ENCODE results near the gene MPRIP. TPM values are rescaled to one million over a fixed set of nuclear protein-coding genes. Genes with fewer than 3 reads are reported as not detected.
"Not testable (repeated sequence)": the region's sequence is repeated elsewhere in the genome, so short reads cannot be mapped to it uniquely, and the experiment has no call there.

The MPRIP gene
- total RNA-seq, result 100 to 1,000 TPM; 132 to 135 TPM

- ATAC-seq, result peak; percentile 16
- TF ChIP-seq CTCF (IDR thresholded peaks at IDR 0.05), result no peak
- peaks cover 45% of the 10 kb centered on the region for H3K4me1 Mint-ChIP-seq (ENCODE audit: low read depth)
Measured at GRCh38 chr17:17042384-17042736, at the start of gene MPRIP. Gene MPRIP, plus strand, starts transcription at chr17:17042457. Its CDS starts 392 bp downstream, at chr17:17042849.

GRCh38 chr17:16994631-16995030 lies 47.6 kb upstream of the MPRIP start:
- POLR2A ChIA-PET, result no interaction called here
- intact Hi-C loops (cut with micrococcal nuclease), result loop anchor here (10.0 kb wide), 1 partner anchor 310 kb away; the partner anchor contains the start of gene NT5M

More at GRCh38 chr17:17042384-17042736, at the start of gene MPRIP:
- Mint-ChIP-seq H3K36me3 (ENCODE audit: low read depth) (no peaks in the 10 kb centered on the region), H3K9me3 (no peaks in the 10 kb centered on the region), H3K27ac (peak within 1 kb of the TSS; percentile 80), H3K27me3 (no peaks in the 10 kb centered on the region), H3K4me3 (peak within 1 kb of the TSS; percentile 93)
- ChIA-PET CTCF (no interaction called here), POLR2A (interaction anchor here (1.0 kb wide), 1 partner anchor 270 kb away, joined by 3 read pairs; no protein-coding TSS in a partner anchor)
- no peak for DNase-seq
- intact Hi-C loops (cut with micrococcal nuclease), result no loop called here

GRCh38 chr17:16995930-16996329 lies 46.3 kb upstream of the MPRIP start:
- TF ChIP-seq CTCF (IDR thresholded peaks at IDR 0.05), result no peak
- no peak for ATAC-seq
- POLR2A ChIA-PET, result no interaction called here
- CTCF ChIA-PET, result no interaction called here
- no peaks in the 10 kb centered on the region for H3K9me3 Mint-ChIP-seq
- H3K4me3 Mint-ChIP-seq, result no peak overlapping the region
- no peaks in the 10 kb centered on the region for H3K4me1 Mint-ChIP-seq (ENCODE audit: low read depth)
- H3K36me3 Mint-ChIP-seq (ENCODE audit: low read depth), result no peaks in the 10 kb centered on the region
- intact Hi-C loops (cut with micrococcal nuclease), result loop anchor here (10.0 kb wide), 1 partner anchor 309 kb away; the partner anchor contains the start of gene NT5M
- DNase-seq, result no peak
- H3K27me3 Mint-ChIP-seq, result no peaks in the 10 kb centered on the region
- H3K27ac Mint-ChIP-seq, result no peak overlapping the region

More at GRCh38 chr17:16994631-16995030, 47.6 kb upstream of the MPRIP start:
- H3K9me3 Mint-ChIP-seq, result no peaks in the 10 kb centered on the region
- no peak for ATAC-seq
- CTCF ChIA-PET, result no interaction called here
- no peak for TF ChIP-seq CTCF (IDR thresholded peaks at IDR 0.05)
- DNase-seq, result no peak
- no peak overlapping the region for H3K27ac Mint-ChIP-seq
- H3K4me1 Mint-ChIP-seq (ENCODE audit: low read depth), result peaks cover 12% of the 10 kb centered on the region
- H3K36me3 Mint-ChIP-seq (ENCODE audit: low read depth), result no peaks in the 10 kb centered on the region
- H3K27me3 Mint-ChIP-seq, result no peaks in the 10 kb centered on the region
- H3K4me3 Mint-ChIP-seq, result no peak overlapping the region

- H3K4me3 Mint-ChIP-seq; H3K4me1 Mint-ChIP-seq (ENCODE audit: low read depth); H3K9me3 Mint-ChIP-seq; POLR2A ChIA-PET; H3K27ac Mint-ChIP-seq; H3K27me3 Mint-ChIP-seq; DNase-seq; CTCF ChIA-PET; ATAC-seq; H3K36me3 Mint-ChIP-seq (ENCODE audit: low read depth): not testable (repeated sequence)
- intact Hi-C loops (cut with micrococcal nuclease), result loop anchor here (10.0 kb wide), 1 partner anchor 308 kb away; the partner anchor contains the start of gene NT5M
Measured at GRCh38 chr17:16996726-16997125, 45.5 kb upstream of the MPRIP start.

- intact Hi-C loops (cut with micrococcal nuclease), result loop anchor here (10.0 kb wide), 1 partner anchor 307 kb away; the partner anchor contains the start of gene NT5M
- no peaks in the 10 kb centered on the region for H3K9me3 Mint-ChIP-seq
- CTCF ChIA-PET, result interaction anchor here (0.8 kb wide), 1 partner anchor 83 kb away, joined by 3 read pairs; no protein-coding TSS in a partner anchor
- POLR2A ChIA-PET, result no interaction called here
- no peak for TF ChIP-seq CTCF (IDR thresholded peaks at IDR 0.05)
- no peaks in the 10 kb centered on the region for H3K36me3 Mint-ChIP-seq (ENCODE audit: low read depth)
- ATAC-seq, result no peak
- no peak for DNase-seq
- no peak overlapping the region for H3K4me3 Mint-ChIP-seq
- H3K4me1 Mint-ChIP-seq (ENCODE audit: low read depth), result no peaks in the 10 kb centered on the region
- H3K27me3 Mint-ChIP-seq, result no peaks in the 10 kb centered on the region
- no peak overlapping the region for H3K27ac Mint-ChIP-seq
Measured at GRCh38 chr17:16997514-16998429, 44.5 kb upstream of the MPRIP start.

Data from activated CD8-positive, alpha-beta T cell treated with anti-CD3 and anti-CD28 coated beads for 36 hours (primary cell).